Spleen (tissue), 11 donors: ENCODE data around the gene ADAM10. TPM values are rescaled to one million over a fixed set of nuclear protein-coding genes. Genes with fewer than 3 reads are reported as not detected.

ENCODE experiments used
- DNase-seq: peaks from one replicate; pipeline ENCODE4 v3.0.0-alpha.2; 2020
- H3K27ac ChIP-seq, 8 donors: fragments of 200-600 bp; sonication (generic) in 7 of 8; 1 replicate in 4 of 8; 2 replicates in 4 of 8; pipeline versions ENCODE4 v1.5.0 to v1.8.0; 2016 to 2021; ENCODE audit warnings: inconsistent platforms in 4 of 8, mild to moderate bottlenecking in 4 of 8, moderate library complexity in 1 of 8
- H3K27me3 ChIP-seq, 7 donors: fragments of 200-600 bp; sonication (generic) in 6 of 7; replicated peaks in 1 of 7; 1 replicate in 4 of 7; 2 replicates in 3 of 7; pipeline versions ENCODE4 v1.5.0 to v1.8.0; 2016 to 2021; ENCODE audit warnings: inconsistent platforms in 3 of 7, mild to moderate bottlenecking in 1 of 7
- H3K36me3 ChIP-seq, 6 donors: fragments of 200-600 bp; sonication (generic) in 5 of 6; 1 replicate in 4 of 6; 2 replicates in 2 of 6; pipeline versions ENCODE4 v1.5.0 to v1.8.0; 2016 to 2021; ENCODE audit warnings: inconsistent platforms in 2 of 6
- H3K4me1 ChIP-seq, 6 donors: fragments of 200-600 bp; sonication (generic) in 5 of 6; 1 replicate in 3 of 6; 2 replicates in 3 of 6; pipeline versions ENCODE4 v1.5.0 to v1.8.0; 2016 to 2021; ENCODE audit warnings: inconsistent platforms in 3 of 6
- H3K4me3 ChIP-seq, 8 donors: fragments of 200-600 bp; sonication (generic) in 7 of 8; 1 replicate in 4 of 8; 2 replicates in 4 of 8; pipeline versions ENCODE4 v1.5.0 to v1.8.0; 2016 to 2021; ENCODE audit warnings: inconsistent platforms in 4 of 8, mild to moderate bottlenecking in 4 of 8, moderate library complexity in 2 of 8
- H3K9me3 ChIP-seq, 8 donors: fragments of 200-600 bp; sonication (generic) in 7 of 8; 1 replicate in 4 of 8; 2 replicates in 4 of 8; pipeline versions ENCODE4 v1.5.0 to v1.8.0; 2016 to 2021; ENCODE audit warnings: inconsistent platforms in 4 of 8
- CTCF ChIP-seq, 11 experiments: fragments of 200-600 bp in 7 of 11; fragments of 450-650 bp in 4 of 11; sonication (generic) in 4 of 11; IDR thresholded peaks in 8 of 11; conservative IDR thresholded peaks in 3 of 11; 1 replicate in 7 of 11; 2 replicates in 4 of 11; pipeline versions ENCODE4 v1.4.0 to v1.8.0; 2016 to 2021; ENCODE audit warnings: antibody characterized with exemption in 11 of 11, inconsistent platforms in 4 of 11, mild to moderate bottlenecking in 1 of 11
- POLR2A ChIP-seq, 3 donors: fragments of 450-650 bp; IDR thresholded peaks; one replicate each; pipeline ENCODE4 v1.5.1; 2017; ENCODE audit warnings: antibody characterized with exemption in 3 of 3, mild to moderate bottlenecking in 1 of 3
- POLR2AphosphoS5 ChIP-seq, 3 donors: sonication (generic); formaldehyde crosslinking; IDR thresholded peaks; one replicate each; pipeline ENCODE4 v1.5.1; 2017; ENCODE audit warnings: antibody characterized with exemption in 3 of 3
- WGBS, 5 donors: extraction: QIAGEN DNeasy Blood & Tissue Kit in 3 of 5; methylation state at CpG; one replicate each; pipeline versions ENCODE4 v1.1.5 to v1.1.7; 2013 to 2018; 5-methylcytosine and 5-hydroxymethylcytosine counted together
- intact Hi-C: fragments of 100-400 bp; cut with DNase I; formaldehyde crosslinking; loops from one replicate; pipeline ENCODE4 v1.15.0; 2023; ENCODE audit warnings: low total_unique reads
- polyA plus RNA-seq, 3 donors: library from polyadenylated mRNA; stranded (reverse); fragments of 200-250 nt; gene quantifications; one replicate each; pipeline ENCODE4 v1.2.1, GENCODE V29; 2013
- total RNA-seq, 7 donors: library from RNA; depleted of rRNA in 3 of 7; stranded (reverse); fragments of >200 nt in 3 of 7; fragmentation: NEBNext Ultra II Directional in 4 of 7; extraction: Animal tissue kit (Norgen Biotek cat#: 25700) in 4 of 7; gene quantifications; one replicate each; pipeline versions ENCODE4 v1.1.0 to v1.2.1, GENCODE V29; 2016 to 2021
- donor health status: healthy with polysubstance abuse.
- donor health status: DM: no; HTN: no; CAD: no; lungs with moderate emphysema.
- donor health status: DM: no; HTN: no; CAD: no.
- donor health status: Bipolar disorder and iron deficiency.
- donor health status: healthy.
- donor health status: DM: no; HTN: no; CAD: no.
- donor health status: DM: yes; HTN: yes; CAD: no.

Gene ADAM10
- total and polyA plus RNA-seq, 10 donors: 7.6 to 205 (median 123) TPM

- intact Hi-C loops: loop anchor here (10.0 kb wide), 1 partner anchor 158 kb away; the partner anchor contains the start of gene SLTM
- 65 to 75% (median 70%) methylated on average over 4 of the region's 4 CpGs for WGBS, 5 donors
- TF ChIP-seq POLR2AphosphoS5 (IDR thresholded peaks at IDR 0.05) (no peak), POLR2A (IDR thresholded peaks at IDR 0.05) (no peak), CTCF (IDR thresholded peaks at IDR 0.05 in 8 of 11, conservative IDR thresholded peaks at IDR 0.05 in 3 of 11) (no peak)
- peaks cover 0 to 25% (median 0%) of the 10 kb centered on the region in 6 donors for H3K36me3 ChIP-seq
- peaks cover 33 to 66% (median 47%) of the 10 kb centered on the region in 6 donors for H3K4me1 ChIP-seq
- H3K4me3 ChIP-seq: no peak overlapping the region
- H3K27me3 ChIP-seq: no peaks in the 10 kb centered on the region
- H3K9me3 ChIP-seq: no peaks in the 10 kb centered on the region
- H3K27ac ChIP-seq: no peak overlapping the region
- no peak for DNase-seq
These were observed 27.6 kb upstream of the ADAM10 start for GRCh38 chr15:58777107-58777506.

GRCh38 chr15:58775402-58775801 lies 25.9 kb upstream of the ADAM10 start:
- Histone ChIP-seq H3K36me3 (peaks cover 0 to 19% (median 0%) of the 10 kb centered on the region in 6 donors), H3K27me3 (no peaks in the 10 kb centered on the region), H3K9me3 (no peaks in the 10 kb centered on the region), H3K27ac (no peak overlapping the region), H3K4me3 (no peak overlapping the region), H3K4me1 (peaks cover 36 to 74% (median 52%) of the 10 kb centered on the region in 6 donors)
- intact Hi-C loops: loop anchor here (10.0 kb wide), 1 partner anchor 159 kb away; the partner anchor contains the start of gene SLTM
- TF ChIP-seq CTCF (IDR thresholded peaks at IDR 0.05 in 8 of 11, conservative IDR thresholded peaks at IDR 0.05 in 3 of 11): no peak
- TF ChIP-seq POLR2A (IDR thresholded peaks at IDR 0.05): no peak
- TF ChIP-seq POLR2AphosphoS5 (IDR thresholded peaks at IDR 0.05): no peak
- no peak for DNase-seq
- WGBS, 5 donors: 95 to 99% (median 96%) methylated on average over 3 of the region's 3 CpGs

GRCh38 chr15:58773024-58773423 lies 23.5 kb upstream of the ADAM10 start:
- no peak for TF ChIP-seq POLR2AphosphoS5 (IDR thresholded peaks at IDR 0.05)
- TF ChIP-seq POLR2A (IDR thresholded peaks at IDR 0.05): no peak
- no peak for TF ChIP-seq CTCF (IDR thresholded peaks at IDR 0.05 in 8 of 11, conservative IDR thresholded peaks at IDR 0.05 in 3 of 11)
- Histone ChIP-seq H3K4me1 (peaks cover 40 to 74% (median 60%) of the 10 kb centered on the region in 6 donors), H3K36me3 (no peaks in the 10 kb centered on the region), H3K9me3 (no peaks in the 10 kb centered on the region), H3K4me3 (peak overlapping the region in 7 of 8 donors; percentile 24 to 99 (median 77)), H3K27ac (no peak overlapping the region), H3K27me3 (no peaks in the 10 kb centered on the region)
- intact Hi-C loops: loop anchor here (10.0 kb wide), 1 partner anchor 162 kb away; the partner anchor contains the start of gene SLTM
- WGBS, 5 donors: 82 to 91% (median 86%) methylated on average over 4 of the region's 4 CpGs
- DNase-seq: no peak

- peak; percentile 92 for DNase-seq
- intact Hi-C loops: loop anchor here (10.0 kb wide), 1 partner anchor 163 kb away; the partner anchor contains the start of gene SLTM
- Histone ChIP-seq H3K9me3 (no peaks in the 10 kb centered on the region), H3K36me3 (no peaks in the 10 kb centered on the region), H3K27ac (peak overlapping the region; percentile 92 to 99 (median 98)), H3K4me1 (peaks cover 33 to 63% (median 52%) of the 10 kb centered on the region in 6 donors), H3K27me3 (no peaks in the 10 kb centered on the region), H3K4me3 (peak overlapping the region; percentile 75 to 99 (median 86))
- TF ChIP-seq POLR2AphosphoS5 (IDR thresholded peaks at IDR 0.05): no peak
- no peak for TF ChIP-seq CTCF (IDR thresholded peaks at IDR 0.05 in 8 of 11, conservative IDR thresholded peaks at IDR 0.05 in 3 of 11)
- TF ChIP-seq POLR2A (IDR thresholded peaks at IDR 0.05): no peak
- 0% methylated on average over 13 to 40 of the region's 40 CpGs for WGBS, 5 donors
These were observed 22.2 kb upstream of the ADAM10 start for GRCh38 chr15:58771621-58772250.
